Measurements from ENCODE around the gene TMEM61. TPM values are rescaled to one million over a fixed set of nuclear protein-coding genes. Genes with fewer than 3 reads are reported as not detected.

TMEM61 gene
- total and polyA plus RNA-seq, 2 experiments from 2014 or later, result not detected

- TF ChIP-seq, protein P1, sequence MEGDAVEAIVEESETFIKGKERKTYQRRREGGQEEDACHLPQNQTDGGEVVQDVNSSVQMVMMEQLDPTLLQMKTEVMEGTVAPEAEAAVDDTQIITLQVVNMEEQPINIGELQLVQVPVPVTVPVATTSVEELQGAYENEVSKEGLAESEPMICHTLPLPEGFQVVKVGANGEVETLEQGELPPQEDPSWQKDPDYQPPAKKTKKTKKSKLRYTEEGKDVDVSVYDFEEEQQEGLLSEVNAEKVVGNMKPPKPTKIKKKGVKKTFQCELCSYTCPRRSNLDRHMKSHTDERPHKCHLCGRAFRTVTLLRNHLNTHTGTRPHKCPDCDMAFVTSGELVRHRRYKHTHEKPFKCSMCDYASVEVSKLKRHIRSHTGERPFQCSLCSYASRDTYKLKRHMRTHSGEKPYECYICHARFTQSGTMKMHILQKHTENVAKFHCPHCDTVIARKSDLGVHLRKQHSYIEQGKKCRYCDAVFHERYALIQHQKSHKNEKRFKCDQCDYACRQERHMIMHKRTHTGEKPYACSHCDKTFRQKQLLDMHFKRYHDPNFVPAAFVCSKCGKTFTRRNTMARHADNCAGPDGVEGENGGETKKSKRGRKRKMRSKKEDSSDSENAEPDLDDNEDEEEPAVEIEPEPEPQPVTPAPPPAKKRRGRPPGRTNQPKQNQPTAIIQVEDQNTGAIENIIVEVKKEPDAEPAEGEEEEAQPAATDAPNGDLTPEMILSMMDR (IDR thresholded peaks at IDR 0.05; ENCODE audit: low read depth, low read length), result no peak
- H3K27ac ChIP-seq, result no peak overlapping the region
- peaks cover 4% of the 10 kb centered on the region for H3K27me3 ChIP-seq
- H3K36me3 ChIP-seq, result no peaks in the 10 kb centered on the region
- DNase-seq (ENCODE audit: low read depth in 1 of 2, low spot score in 1 of 2), result no peak
- H3K4me3 ChIP-seq, result no peak overlapping the region
- no peaks in the 10 kb centered on the region for H3K4me1 ChIP-seq (ENCODE audit: low read depth)
- H3K9me3 ChIP-seq (ENCODE audit: low read depth), result no peaks in the 10 kb centered on the region
Observed at GRCh38 chr1:54971317-54971791, 9.1 kb upstream of the TMEM61 start.

GRCh38 chr1:54972436-54972835 lies 8.0 kb upstream of the TMEM61 start:
- H3K27ac ChIP-seq, result no peak overlapping the region
- no peaks in the 10 kb centered on the region for H3K4me1 ChIP-seq (ENCODE audit: low read depth)
- H3K4me3 ChIP-seq, result no peak overlapping the region
- peaks cover 4% of the 10 kb centered on the region for H3K27me3 ChIP-seq
- no peaks in the 10 kb centered on the region for H3K9me3 ChIP-seq (ENCODE audit: low read depth)
- no peaks in the 10 kb centered on the region for H3K36me3 ChIP-seq
- TF ChIP-seq, protein P1 (IDR thresholded peaks at IDR 0.05; ENCODE audit: low read depth, low read length), result no peak
- no peak for DNase-seq (ENCODE audit: low read depth in 1 of 2, low spot score in 1 of 2)

- Histone ChIP-seq H3K27ac (no peak overlapping the region), H3K9me3 (ENCODE audit: low read depth) (no peaks in the 10 kb centered on the region), H3K36me3 (no peaks in the 10 kb centered on the region), H3K4me1 (ENCODE audit: low read depth) (no peaks in the 10 kb centered on the region), H3K27me3 (peaks cover 6% of the 10 kb centered on the region), H3K4me3 (no peak overlapping the region)
- peak; percentile 63 to 64 for DNase-seq (ENCODE audit: low read depth in 1 of 2, low spot score in 1 of 2)
- TF ChIP-seq, protein P1 (IDR thresholded peaks at IDR 0.05; ENCODE audit: low read depth, low read length), result peak; percentile 63
Observed at GRCh38 chr1:54973205-54973921, 7.1 kb upstream of the TMEM61 start.

- TF ChIP-seq, protein P1 (IDR thresholded peaks at IDR 0.05; ENCODE audit: low read depth, low read length), result no peak
- peaks cover 28% of the 10 kb centered on the region for H3K27me3 ChIP-seq
- no peaks in the 10 kb centered on the region for H3K9me3 ChIP-seq (ENCODE audit: low read depth)
- no peak overlapping the region for H3K4me3 ChIP-seq
- H3K36me3 ChIP-seq, result no peaks in the 10 kb centered on the region
- H3K27ac ChIP-seq, result no peak overlapping the region
- DNase-seq (ENCODE audit: low read depth in 1 of 2, low spot score in 1 of 2), result no peak
- no peaks in the 10 kb centered on the region for H3K4me1 ChIP-seq (ENCODE audit: low read depth)
Observed at GRCh38 chr1:54975356-54976108, 4.9 kb upstream of the TMEM61 start.

GRCh38 chr1:54976747-54977146 lies 3.7 kb upstream of the TMEM61 start:
- Histone ChIP-seq H3K4me3 (no peak overlapping the region), H3K27me3 (peaks cover 40% of the 10 kb centered on the region), H3K4me1 (ENCODE audit: low read depth) (no peaks in the 10 kb centered on the region), H3K36me3 (no peaks in the 10 kb centered on the region), H3K27ac (no peak overlapping the region), H3K9me3 (ENCODE audit: low read depth) (no peaks in the 10 kb centered on the region)
- TF ChIP-seq, protein P1 (IDR thresholded peaks at IDR 0.05; ENCODE audit: low read depth, low read length), result no peak
- DNase-seq (ENCODE audit: low read depth in 1 of 2, low spot score in 1 of 2), result no peak

All from cardiac muscle cell (in vitro differentiated cells and primary cell).